Middle frontal gyrus (tissue), 1 donor: ENCODE results near the gene ARHGAP15.

Experiments used
- DNase-seq: peaks from one replicate; pipeline ENCODE4 v3.0.0-alpha.2; 2015; ENCODE audit warnings: low spot score; ENCODE audit errors: extremely low spot score

The ARHGAP15 gene

DNA sequence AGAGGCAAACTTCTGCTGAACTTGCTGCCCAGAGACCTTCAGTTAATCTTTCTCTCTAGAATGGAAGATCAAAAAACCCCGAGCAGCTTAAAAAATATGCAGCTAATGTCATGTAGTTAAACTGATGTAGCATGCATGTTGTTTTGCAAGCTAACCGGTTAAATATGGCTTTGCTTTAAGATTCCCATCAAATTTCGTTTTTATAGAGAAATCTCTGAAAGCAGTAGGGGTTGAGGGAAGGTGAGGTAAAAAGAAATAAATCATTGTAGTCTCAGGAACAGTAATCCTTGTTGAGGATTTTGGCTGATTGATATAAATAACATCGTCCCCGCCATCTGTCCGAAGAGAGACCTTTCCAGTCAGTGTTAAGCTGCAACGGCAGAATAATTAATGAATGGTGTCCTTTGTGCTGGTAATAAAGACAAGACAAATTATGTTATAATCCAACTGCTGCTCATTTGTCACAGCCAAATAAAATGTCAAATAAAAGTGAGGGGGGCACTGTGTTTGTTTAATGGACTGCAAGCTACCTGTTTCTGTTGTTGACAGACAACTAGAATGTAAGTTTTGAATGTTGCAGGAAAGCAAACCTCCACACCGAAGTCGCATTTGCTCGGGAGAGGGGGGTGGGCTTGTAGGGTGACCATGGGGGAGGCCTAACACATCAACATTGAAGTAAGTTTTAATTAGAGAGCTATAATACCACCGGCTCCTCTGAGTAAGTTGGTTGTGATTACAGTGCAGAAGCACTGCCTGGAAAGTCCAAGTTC, 555.5 kb downstream of the ARHGAP15 start:
- DNase-seq, result no peak

DNA sequence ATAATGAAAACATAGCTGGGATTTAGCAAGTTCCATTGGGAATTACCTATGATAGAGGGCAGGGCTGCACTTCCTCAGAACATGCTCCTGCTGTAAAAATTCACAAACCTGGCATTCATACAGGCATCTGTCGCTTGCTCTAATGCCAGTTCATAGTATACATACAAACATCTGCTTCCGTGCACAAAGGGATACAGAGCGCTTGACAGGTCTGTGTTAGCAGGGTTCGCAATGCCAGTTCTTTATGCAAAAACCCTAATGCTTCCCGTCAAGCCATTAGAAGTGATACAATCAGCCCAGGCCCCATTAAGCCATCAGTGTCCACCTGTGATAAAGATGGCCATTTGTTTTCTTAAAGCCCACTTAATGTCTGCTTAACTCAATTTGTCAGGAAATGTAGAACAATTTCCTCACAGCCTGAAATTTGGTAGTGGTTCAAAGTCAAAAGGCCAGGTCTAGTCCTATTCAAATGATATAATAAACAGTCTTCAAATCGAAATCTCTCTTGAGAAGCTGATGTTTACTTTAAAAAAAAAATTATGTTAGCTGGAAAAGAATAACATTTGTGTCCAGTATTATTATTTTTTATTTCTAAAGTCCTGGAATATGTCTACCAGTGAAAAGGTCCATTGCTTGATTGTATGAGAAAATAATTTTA, 556.3 kb downstream of the ARHGAP15 start:
- DNase-seq, result no peak

DNA sequence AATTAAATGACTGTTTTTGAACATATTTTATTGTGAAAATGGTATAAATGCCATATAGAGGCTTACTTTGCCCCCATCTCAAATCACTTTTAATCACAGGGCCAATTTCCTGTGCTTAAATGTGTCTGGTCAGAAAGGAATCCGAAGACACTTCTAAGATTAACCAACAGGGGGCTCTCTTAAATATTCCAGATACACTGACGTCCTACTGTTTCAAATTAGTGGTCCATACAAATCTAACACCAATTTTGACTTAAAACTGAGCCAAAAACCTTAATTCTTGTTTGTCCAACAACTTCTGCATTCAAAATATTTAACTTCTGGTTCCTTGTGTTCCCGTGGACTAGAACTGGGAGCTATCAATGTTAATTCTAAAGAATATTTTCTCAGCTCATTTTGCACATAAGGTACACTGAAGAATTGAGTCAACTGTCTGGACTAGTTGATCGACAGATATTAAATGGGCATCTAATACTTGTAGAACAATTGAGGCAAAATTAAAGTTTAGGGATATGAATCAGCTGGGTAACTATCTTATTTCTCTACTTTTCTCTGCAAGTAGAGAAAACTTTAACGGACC, 557.5 kb downstream of the ARHGAP15 start:
- no peak for DNase-seq

DNA sequence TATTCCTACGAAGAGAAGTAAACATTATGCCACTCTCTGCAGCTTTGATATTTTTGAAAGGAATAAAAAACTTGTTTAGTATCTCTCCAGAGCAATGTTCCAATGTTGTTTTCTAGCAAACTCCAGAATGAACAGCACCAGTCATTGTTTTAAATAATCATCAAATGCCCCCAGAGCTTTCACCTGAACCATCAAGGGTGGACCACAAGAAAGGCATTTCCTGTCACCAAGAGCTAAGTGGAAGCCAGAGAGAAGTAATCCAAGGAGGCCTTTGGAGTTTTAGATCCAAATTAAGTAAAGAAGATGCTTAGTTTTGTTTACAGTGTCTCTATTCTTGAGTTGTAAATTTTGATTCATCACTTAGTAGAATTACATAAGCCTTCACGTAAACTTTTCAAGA, 559.0 kb downstream of the ARHGAP15 start:
- no peak for DNase-seq

DNA sequence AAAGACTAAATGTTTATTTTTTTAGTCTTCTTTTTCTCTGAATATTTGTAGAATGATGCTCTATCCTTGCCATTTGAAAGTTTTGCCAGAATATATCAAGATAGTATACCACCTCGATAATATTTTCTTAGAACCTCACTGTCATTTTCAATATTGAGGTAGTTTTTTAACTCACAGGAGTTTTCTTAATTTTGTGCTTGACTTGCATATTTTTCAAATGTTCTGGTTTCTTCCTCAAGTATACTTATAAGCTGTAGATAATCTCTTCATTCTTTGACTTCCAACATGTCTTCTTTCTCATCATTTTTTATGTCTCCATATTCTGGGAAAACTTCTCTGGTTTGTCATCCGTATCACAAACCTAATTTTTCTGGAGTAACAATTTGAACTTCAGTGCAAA, 559.6 kb downstream of the ARHGAP15 start:
- no peak for DNase-seq

DNA sequence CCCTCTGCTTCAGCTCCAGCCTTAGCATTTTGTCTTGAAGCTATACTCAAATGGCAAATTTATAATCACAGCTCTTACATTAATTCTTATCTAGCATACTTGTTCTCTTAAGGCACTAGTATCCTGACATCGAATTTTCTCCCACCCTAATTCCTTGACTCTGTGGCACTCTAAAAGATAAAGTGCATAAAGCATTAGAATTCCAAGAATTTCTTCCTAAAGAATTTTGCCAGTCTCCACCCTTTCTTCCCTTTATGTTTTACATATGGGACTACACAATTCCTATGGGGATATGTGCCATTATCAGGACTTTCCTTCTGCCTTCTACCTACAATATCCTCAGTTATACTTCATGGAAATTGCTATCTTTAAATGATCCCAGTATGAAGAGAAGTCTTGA, 560.3 kb downstream of the ARHGAP15 start:
- no peak for DNase-seq

DNA sequence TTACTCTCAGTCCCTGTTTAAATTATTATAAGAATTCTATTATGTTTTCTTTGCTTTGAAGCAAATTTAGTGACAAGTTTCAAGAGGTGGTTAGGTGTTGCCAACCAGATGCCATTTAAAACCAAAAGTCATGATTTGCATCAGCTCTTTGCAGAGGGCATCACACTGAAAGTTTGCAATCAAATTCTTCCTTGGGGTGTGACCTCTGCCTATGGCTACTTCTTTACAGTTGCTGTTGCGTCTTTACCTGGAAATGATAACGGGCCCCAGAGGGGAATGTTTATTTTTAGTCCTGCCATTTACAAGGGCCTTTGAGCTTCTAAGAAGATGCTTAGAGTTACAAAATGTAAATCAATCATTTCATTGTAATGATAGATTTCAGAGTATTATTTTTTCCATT, 561.0 kb downstream of the ARHGAP15 start:
- DNase-seq, result no peak

DNA sequence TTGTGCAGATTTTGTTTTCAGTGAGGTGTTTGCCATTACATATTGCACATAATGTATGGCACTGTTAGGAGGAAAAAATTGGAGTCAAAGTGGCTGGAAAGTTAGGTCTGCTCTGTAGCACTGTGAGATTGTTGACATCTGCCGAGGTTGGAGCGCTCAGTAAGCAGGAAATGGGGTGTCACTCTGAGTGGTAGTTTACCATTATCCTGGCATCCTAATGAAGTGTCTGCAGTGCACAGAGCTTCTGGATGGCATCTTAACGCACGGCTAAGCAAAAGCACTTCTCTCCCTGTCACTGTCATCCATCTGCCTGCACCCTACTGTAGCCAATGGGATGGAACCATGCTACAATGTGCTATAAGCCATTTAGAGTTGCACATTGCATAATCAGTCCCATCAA, 561.9 kb downstream of the ARHGAP15 start:
- DNase-seq, result no peak

DNA sequence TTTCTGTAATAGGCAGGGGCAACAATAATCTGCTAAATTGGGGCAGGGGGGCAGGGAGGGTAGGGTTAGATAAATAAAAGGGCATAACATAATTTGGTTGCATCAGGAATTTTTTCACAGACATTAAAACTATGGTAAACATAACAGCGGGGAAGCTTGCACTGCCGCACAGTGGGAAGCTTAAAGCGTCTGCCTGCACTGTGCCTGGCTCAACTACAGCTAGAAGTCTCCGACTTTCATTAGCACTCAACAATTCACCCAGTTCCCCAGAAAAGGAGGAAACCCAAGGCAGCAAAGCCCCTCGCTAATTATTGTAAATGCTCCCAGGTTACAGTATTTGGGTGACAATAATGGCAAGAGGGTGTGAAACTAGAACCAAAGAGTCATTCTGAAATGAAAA, 562.9 kb downstream of the ARHGAP15 start:
- no peak for DNase-seq

DNA sequence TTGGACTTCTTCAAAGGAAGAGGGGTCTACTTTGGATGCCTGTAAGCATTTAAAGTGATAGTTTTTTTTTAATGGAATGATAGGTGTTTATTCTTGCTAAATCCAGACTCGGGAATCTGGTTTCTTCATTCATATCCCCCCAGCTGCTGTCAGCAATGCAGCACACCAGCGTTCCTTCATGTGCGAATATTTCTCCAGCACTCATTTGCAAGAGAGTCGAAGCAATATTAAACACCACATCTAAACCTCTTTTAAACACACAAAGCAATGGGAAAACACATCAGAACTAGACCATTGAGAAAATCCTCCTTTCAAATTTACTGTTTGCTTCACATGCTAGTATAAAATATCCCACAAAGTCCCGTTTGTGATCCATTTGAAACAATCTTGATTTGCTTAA, 563.7 kb downstream of the ARHGAP15 start:
- DNase-seq, result no peak

DNA sequence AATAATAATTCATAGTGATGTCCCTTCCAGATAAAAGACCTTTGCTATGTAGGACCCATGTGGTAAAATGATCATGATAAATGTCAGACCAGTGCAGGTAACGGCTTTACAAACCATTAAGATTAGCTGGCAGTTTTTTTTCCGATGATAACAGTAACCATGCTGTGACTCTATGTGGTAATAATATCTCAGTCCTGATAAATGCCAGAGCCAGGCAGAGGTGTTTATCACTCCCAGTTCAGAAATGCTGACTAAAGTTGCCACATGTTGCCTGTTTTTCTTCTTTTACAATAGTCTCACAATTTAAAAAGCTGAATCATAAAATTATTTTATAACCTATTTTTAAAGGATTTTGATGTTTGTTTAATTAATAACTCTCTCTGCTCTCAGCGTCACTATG, 565.1 kb downstream of the ARHGAP15 start:
- no peak for DNase-seq

DNA sequence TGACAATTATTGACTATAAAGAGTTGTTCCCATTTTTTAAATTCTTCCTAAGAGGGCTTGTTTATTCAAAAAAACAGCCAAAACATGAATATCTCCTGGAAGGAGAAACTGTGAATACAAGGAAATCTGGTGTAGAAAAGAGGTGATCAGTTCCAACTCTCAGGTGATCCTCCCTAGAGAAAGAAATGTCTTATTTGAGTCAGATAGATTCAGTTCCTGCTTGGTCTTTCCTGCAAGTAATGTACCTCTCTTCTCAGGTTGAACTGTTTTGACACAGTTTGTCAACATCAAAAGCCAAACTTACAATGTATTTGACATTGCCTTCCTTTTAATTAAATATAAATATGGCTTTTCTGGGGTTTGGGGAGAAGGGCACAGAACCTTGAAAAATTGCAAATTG, 567.4 kb downstream of the ARHGAP15 start:
- DNase-seq, result no peak

DNA sequence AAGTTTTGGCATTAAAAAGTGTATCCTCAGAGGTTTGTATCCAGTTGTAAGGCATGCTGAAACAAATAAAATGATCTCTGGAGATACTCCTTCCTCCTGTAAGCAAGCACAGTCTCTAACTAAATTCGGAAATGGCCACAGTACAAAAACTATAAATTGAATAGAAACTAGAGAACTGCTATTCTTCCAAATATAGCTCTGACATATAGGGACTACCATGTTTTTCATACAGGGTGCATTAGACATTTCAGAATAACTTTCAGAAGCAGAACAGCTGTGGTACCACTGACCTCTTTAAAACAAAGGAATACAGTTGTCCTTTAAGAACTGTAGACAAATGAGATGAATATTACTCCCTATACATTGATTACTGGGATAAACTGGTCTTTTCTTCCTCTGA, 568.5 kb downstream of the ARHGAP15 start:
- DNase-seq, result no peak

DNA sequence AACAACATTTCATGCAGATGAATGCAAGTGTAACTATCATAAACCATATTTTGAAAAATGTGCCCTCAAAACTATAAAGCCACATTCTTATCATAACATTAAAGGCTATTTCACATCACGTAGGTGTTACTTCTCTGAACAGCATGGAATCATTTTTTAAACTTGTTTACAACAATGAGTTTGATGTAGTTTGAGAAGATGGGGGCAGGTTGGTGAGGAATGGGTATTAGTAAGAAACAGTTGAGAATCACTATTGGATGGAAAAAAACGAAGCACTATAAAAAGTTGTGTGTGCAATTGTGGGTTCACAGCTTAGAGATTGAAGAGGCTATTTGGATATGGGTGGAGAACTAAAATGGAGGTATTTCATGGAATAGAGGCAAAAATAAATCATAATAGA, 569.1 kb downstream of the ARHGAP15 start:
- DNase-seq, result no peak

DNA sequence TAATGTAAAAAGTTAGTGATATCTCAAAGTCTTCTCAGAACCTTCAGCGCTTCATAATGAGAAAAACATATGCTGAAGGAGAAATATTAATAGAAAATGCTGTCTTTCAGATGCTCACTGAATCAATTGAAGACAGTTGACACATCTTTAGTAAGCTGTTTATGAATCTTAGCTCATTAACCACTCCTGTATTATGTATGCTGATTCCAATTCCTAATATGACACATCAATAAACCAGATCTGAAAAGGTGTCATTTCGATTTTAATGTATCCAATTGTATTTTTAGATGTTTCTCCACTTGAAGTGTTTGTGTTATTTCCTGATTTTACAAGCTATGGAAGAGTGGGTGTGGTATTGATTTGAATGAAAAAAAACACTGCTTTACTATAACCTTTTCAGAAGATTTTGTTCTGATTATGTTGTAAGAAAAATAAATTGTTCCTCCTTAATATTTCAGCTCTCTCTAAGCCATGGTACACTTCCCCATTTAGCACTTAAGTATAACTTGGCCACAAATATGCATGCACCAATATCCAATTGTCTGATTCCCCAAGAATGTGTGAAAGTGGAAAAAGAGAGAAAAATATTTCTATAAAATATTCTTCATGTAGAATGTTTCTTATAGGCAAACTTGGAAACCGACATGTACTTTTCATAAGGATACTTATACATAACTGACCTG, 569.8 kb downstream of the ARHGAP15 start:
- no peak for DNase-seq

DNA sequence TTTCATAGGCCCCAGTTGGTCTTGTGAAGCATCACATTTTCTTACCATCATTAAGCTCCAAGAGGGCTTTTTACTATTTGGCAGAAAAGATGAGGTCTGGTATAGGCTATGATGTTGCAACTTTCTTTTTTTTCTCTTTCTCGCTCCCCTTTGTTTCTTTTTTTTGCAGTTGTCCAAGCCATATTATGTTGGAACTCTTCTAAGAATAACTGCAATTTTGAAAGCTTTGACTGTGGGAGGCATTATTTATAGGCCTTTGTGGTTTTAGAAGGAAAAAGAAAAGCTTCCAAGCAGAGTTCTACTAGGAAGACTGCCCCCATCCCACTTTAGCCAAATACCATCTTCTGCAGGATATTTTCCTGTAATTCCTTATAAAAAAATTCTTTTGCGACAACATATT, 571.6 kb downstream of the ARHGAP15 start:
- no peak for DNase-seq

DNA sequence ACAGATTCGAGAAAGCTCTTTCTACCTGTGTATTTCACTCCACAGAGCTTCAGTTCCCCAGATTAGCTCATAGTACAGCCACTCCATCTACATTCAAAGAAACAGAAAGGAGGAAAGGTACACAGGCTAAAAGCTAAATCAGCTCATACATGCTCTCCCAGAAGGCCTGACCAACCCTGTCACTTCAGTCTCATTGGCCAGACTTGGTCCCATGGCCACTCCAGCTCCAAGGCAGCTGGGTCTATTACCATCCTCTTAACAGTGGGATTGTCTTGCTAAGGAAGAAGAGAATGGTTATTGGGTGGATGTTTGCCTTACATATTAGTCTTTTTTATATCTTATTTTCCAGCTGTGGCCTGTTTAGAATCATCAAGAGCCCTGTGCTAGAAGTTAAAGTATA, 572.6 kb downstream of the ARHGAP15 start:
- no peak for DNase-seq

DNA sequence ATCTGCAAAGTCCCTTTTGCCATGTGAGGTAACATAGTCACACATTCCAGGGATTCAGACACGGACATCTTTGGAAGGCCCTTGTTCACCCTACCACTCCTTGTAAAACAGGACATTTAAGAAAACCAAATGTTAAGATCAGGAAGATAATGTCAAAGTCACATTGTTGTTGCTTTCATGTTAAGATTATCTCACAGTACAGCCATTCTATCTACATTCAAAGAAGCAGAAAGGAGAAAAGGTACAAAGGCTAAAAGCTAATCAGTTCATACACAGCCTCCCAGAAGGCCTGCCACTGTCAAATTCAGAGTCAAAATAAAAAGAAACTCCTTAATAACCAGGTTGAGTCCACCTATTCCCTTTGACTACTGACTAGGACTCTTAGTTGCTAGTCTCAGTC, 573.7 kb downstream of the ARHGAP15 start:
- no peak for DNase-seq

DNA sequence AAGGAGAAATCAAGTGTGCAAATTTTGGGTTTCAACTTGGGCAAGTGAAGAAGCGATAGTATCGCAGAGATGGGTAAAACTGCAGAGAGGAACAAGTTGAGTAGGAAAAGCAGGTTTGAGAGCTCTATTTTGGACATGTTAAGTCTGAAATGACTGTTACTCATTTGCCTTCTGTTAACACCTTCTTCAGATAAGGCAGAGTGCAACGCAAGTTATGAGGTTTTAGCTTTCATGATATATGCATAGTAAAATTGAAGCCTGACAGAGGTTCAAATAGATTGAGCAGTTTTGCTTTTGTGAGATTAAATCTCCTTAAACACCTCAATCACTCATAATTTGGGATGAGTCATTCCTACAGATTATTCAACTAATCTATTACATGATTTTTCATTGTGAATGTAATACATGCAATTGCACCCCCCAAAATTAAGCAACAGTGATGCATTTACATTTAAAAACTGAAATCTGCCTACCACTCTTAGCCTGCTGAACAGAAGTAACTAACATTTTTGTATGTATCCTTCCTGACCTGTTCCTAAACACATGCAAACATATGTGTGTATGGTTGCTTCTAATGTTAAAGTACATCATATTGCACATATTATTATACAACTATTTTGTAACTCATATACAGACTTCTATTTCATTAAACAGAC, 575.4 kb downstream of the ARHGAP15 start:
- no peak for DNase-seq

DNA sequence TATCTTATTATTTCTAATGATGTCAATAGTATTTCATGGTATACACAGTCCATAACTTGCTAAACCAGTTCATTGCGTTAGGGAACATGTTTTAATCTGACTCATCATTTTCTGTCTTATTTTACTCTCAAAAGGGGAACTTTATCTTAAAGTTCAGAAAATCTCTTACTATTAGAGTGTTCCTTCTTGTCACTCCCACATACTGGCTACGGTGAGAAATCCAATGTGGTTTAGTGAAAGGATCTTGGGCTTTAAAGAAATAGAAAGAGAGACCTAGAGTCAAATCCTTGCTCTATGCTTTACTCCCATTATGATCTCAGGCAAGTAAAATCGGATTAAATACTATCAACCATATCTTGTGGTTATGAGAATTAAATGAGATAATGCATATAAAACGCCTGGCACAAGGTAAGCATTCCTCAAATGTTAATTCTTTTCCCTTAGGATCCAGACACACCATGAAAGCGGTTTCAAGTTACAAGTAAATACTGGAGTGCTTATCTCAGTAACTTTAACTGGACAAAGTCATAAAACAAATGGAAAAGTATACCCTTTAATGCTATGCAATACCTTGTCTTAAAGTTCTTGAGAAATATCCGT, 576.0 kb downstream of the ARHGAP15 start:
- DNase-seq, result no peak

DNA sequence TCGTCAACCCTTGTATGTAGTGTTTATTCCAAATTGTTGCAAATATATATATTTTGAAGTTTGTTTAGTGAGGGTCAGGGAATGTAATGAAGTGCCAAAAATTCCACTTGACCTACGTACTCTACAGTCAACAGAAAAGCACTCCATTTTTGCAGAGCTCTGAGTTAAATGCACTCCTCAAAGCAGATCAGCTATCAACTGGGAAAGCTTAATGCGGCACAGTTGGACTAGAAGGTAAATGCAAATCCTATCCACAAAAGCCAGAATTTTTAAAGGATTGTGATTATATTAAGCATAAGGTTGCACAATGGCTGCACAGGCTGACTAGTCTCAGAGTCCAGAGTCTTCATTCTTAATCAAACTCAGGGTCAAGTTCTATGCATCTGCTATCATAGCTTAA, 577.1 kb downstream of the ARHGAP15 start:
- no peak for DNase-seq
